NCI-H2029 treated with DMSO at 0.1 percent for 48 hours (cell line): Measurements from ENCODE around the gene NSRP1.
A peak's percentile ranks its signal among the peaks of the same experiment; 100 is the strongest.
"Not testable (repeated sequence)": the region's sequence is repeated elsewhere in the genome, so short reads cannot be mapped to it uniquely, and the experiment has no call there.

Experiments
- DNase-seq: peaks from one replicate; lab custom pipeline; 2025; lab: John Stamatoyannopoulos, UW

The NSRP1 gene

GRCh38 chr17:30124273-30124796, 7.7 kb downstream of the NSRP1 start:
- DNase-seq = no peak

DNA sequence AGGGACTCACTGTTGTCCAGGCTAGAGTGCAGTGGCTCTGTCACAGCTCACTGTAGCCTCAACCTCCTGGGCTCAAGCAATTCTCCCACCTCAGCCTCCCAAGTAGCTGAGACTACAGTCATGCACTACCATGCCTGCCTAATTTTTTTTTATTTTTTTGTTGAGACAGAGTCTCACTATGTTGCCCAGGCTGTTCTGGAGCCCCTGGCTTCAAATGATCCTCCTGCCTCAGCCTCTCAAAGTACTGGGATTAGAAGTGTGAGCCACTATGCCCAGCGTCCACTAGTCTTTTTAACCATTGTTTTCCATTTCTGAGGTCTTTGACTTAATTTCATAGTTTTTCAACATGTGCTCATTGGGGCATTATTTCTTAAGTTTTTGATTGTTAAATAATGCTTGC, 13.5 kb downstream of the NSRP1 start:
- DNase-seq = no peak

- DNase-seq = no peak
Measured at GRCh38 chr17:30132615-30133014, 16.0 kb downstream of the NSRP1 start.

DNA sequence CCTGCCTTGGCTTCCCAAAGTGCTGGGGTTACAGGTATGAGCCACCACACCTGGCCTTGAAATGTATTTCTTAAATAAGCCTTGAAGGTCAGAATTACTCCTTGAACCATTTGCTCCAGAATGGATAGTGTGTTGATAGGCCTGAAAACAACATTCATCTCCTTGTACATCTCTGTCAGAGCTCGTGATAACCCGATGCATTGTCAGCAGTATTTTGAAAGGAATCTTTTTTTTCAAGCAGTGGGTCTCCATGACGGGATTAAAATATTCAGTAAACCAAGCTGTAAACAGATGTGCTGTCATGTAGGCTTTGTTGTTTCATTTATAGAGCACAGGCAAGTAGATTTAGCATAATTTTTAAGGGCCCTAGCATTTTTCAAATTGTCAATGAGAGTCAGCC, 16.6 kb downstream of the NSRP1 start:
- DNase-seq = no peak

GRCh38 chr17:30134551-30134950, 17.9 kb downstream of the NSRP1 start:
- no peak for DNase-seq

DNA sequence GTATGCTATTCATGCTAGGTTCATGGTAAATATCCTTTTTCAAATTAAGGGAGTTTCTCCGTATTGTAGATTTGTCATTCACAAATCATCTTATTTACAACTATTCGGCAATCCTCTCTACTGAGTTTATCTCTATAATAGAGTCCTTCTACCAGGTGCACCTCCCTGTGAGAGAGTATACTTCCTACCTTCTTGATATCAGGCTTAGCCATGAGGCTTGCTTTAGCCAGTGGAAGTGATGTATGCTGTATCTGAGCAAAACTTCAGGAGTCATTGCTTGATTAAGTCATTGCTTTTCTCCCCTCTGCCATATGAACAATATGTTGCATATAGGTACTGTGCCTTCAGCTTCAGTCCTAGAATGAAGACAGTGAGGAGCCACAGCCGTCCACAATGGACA, 20.5 kb downstream of the NSRP1 start:
- no peak for DNase-seq

DNA sequence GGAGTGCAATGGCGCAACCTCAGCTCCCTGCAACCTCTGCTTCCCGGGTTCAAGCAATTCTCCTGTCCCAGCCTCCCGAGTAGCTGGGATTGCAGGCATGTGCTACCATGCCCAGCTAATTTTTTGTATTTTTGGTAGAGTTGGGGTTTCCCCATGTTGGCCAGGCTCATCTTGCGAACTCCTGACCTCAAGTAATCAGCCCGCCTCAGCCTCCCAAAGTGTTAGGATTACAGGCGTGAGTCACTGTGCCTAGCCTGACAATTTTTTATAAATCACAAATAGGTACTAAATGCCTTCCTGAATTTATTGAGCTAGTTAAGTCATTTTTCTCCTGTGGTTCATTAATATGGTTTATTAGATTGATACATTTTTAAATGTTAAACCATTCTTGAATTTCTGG, 31.2 kb downstream of the NSRP1 start:
- not testable (repeated sequence) for DNase-seq

- no peak for DNase-seq
Measured at GRCh38 chr17:30148376-30148775, 31.8 kb downstream of the NSRP1 start.

- DNase-seq = no peak
Measured at GRCh38 chr17:30151471-30151870, 34.9 kb downstream of the NSRP1 start.

DNA sequence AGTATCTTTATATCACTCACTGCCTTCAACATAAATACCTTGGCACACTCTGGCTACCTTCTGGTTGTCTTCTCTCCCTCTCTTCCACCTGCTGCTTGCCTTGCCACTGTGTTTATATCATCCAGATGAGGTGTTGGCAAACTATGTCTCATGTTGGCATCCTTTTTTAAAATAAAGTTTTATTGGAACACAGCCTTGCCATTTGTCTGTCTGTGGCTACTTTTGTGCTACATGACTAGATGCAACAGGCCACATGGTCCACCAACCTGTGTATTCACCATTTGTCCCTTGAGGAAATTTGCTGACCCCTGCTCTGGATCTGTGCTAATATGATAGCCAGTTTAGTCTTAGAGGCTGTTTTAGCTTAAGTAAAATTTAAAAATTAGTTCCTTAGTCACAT, 36.8 kb downstream of the NSRP1 start:
- DNase-seq = no peak

- DNase-seq = no peak
Measured at GRCh38 chr17:30155389-30155788, 38.8 kb downstream of the NSRP1 start.

- DNase-seq = no peak
Measured at GRCh38 chr17:30158896-30159625, 42.4 kb downstream of the NSRP1 start.

DNA sequence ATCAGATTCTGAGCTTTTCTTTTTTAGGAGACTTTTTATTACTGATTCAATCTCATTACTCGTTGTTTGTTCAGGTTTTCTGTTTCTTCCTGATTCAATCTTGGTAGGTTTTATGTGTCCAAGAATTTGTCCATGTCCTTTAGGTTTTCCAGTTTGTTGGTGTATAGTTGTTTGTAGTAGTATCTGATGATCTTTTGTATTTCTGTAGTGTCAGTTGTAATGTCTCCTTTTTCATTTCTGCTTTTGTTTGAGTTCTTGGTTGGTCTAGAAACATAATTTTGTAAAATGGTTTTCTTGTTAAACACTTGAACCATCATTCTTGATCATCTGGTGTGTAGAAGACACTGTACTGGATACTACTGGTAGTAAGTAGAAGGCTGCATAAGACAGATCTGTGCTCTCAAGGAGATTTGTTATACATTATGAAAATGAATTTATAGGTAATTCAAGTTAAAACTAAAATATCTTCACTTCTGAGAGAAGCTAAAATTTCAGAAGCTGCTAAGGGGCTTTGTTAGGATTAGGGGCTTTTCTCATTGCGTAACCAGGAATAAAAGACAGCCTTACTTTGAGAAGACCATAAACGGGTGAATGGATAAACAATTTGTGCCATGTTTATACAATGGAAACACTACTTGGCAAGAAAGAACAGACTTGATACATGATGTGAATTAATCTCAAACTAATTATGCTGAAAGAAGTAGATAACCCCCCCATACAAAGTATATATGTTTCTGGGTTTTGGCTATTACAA, 44.0 kb downstream of the NSRP1 start:
- DNase-seq = no peak

GRCh38 chr17:30161601-30162000, 45.0 kb downstream of the NSRP1 start:
- DNase-seq = no peak

- no peak for DNase-seq
Measured at GRCh38 chr17:30164531-30164930, 47.9 kb downstream of the NSRP1 start.

DNA sequence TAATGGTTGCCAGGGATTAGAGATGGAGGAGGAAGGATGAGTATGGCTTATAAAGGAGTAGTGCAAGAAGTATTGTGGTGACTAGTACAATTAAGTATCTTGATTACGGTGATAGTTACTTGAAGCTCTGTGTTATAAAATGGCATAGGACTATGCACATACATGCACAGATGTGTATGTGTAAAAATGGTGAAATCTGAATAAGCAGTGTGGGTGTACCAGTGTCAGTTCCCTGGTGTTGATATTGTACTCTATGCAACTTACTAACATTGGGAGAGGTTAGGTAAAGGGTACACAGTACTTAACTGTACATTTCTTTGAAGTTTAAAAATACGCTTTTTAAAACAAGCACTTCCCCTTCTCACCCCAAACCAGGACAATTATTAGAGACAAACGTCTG, 48.5 kb downstream of the NSRP1 start:
- DNase-seq = no peak

- no peak for DNase-seq
Measured at GRCh38 chr17:30165960-30166359, 49.3 kb downstream of the NSRP1 start.

GRCh38 chr17:30170415-30170987, 53.9 kb downstream of the NSRP1 start:
- DNase-seq = peak; percentile 21

DNA sequence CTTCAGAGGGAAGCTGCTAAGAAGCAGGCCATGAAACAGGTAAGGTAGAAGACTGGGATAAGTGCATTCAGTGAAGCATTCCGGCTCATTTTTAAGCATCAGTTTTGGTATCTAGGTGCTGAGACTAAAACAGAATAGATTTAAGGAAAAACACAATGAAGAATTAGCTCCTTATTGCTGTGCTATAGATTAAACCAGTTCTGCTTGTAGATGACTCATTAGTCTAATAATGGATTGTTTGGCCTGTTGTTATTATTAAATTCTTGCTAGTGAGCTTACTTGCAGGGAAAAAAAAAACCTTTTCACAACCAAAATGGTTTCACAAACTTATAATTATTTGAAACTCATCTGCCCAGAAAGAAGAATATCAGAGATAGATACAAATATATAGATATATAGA, 55.9 kb downstream of the NSRP1 start:
- no peak for DNase-seq

- no peak for DNase-seq
Measured at GRCh38 chr17:30173649-30174048, 57.0 kb downstream of the NSRP1 start.

- no peak for DNase-seq
Measured at GRCh38 chr17:30174556-30174955, 57.9 kb downstream of the NSRP1 start.

DNA sequence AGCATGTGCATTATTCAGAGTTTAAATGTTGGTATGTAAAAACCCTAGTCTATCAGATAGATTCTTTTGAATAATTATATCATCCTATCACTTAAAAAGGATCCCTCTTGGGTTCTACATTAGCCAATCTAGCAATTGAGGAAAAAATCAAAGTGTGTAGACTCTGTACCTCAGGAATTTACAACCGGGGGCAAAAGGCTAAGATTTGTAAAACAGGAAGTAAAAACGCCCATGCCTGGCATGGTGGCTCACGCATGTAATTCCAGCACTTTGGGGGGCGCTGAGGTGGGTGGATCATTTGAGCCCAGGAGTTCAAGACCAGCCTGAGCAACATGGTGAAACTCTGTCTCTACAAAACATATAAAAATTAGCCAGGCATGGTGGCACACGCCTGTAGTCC, 60.2 kb downstream of the NSRP1 start:
- no peak for DNase-seq

DNA sequence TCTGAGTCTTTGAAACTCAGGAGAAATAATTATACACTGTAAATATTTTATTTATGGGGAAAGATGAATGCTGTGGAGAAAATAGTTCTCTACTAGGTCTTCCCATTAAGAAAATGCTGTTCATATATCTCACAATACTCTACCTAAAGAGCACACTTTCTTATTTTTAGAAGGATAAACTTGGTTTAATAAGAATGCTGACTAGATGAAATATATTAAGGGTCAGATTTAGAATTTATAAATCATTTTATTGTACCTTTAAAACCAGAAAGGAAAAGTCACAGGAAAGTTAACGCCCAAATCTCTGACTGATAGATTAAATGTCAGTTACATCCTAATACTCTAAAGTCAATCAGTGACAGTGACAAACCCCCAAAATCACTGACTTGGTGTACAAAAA, 70.1 kb downstream of the NSRP1 start:
- DNase-seq = no peak
